Measurements from ENCODE around the gene RYR2. TPM values are rescaled to one million over a fixed set of nuclear protein-coding genes. Genes with fewer than 3 reads are reported as not detected.

The RYR2 gene
- polyA plus RNA-seq, 1 experiment, result not detected

GRCh38 chr1:237226177-237226944 lies 184.4 kb downstream of the RYR2 start:
- ChIA-PET POLR2A (no interaction called here), CTCF (no interaction called here)
- Histone ChIP-seq H3K4me3 (ENCODE audit: low read depth, low read length) (no peak overlapping the region), H3K36me3 (ENCODE audit: control insufficient read depth, insufficient read depth, low read length) (no peaks in the 10 kb centered on the region), H3K27me3 (ENCODE audit: control insufficient read depth, insufficient read depth, low read length) (no peaks in the 10 kb centered on the region)
- no peak for DNase-seq (ENCODE audit: low read depth)
- TF ChIP-seq CTCF (IDR thresholded peaks at IDR 0.05; ENCODE audit: insufficient read depth, low read depth, low read length), result no peak

GRCh38 chr1:237227476-237227875 lies 185.5 kb downstream of the RYR2 start:
- Histone ChIP-seq H3K36me3 (ENCODE audit: control insufficient read depth, insufficient read depth, low read length) (no peaks in the 10 kb centered on the region), H3K27me3 (ENCODE audit: control insufficient read depth, insufficient read depth, low read length) (no peaks in the 10 kb centered on the region), H3K4me3 (ENCODE audit: low read depth, low read length) (no peak overlapping the region)
- CTCF ChIA-PET, result interaction anchor here (0.7 kb wide), 1 partner anchor 159 kb away, joined by 3 read pairs; no protein-coding TSS in a partner anchor
- TF ChIP-seq CTCF (IDR thresholded peaks at IDR 0.05; ENCODE audit: insufficient read depth, low read depth, low read length), result no peak
- POLR2A ChIA-PET, result no interaction called here
- DNase-seq (ENCODE audit: low read depth), result no peak

- no peak overlapping the region for H3K4me3 ChIP-seq (ENCODE audit: low read depth, low read length)
- DNase-seq (ENCODE audit: low read depth), result no peak
- POLR2A ChIA-PET, result no interaction called here
- no peak for TF ChIP-seq CTCF (IDR thresholded peaks at IDR 0.05; ENCODE audit: insufficient read depth, low read depth, low read length)
- H3K36me3 ChIP-seq (ENCODE audit: control insufficient read depth, insufficient read depth, low read length), result no peaks in the 10 kb centered on the region
- CTCF ChIA-PET, result no interaction called here
- H3K27me3 ChIP-seq (ENCODE audit: control insufficient read depth, insufficient read depth, low read length), result no peaks in the 10 kb centered on the region
Measured at GRCh38 chr1:237228421-237228820, 186.4 kb downstream of the RYR2 start.

- POLR2A ChIA-PET, result no interaction called here
Measured at GRCh38 chr1:237229333-237229732, 187.3 kb downstream of the RYR2 start.

GRCh38 chr1:237232501-237232900 lies 190.5 kb downstream of the RYR2 start:
- TF ChIP-seq CTCF (IDR thresholded peaks at IDR 0.05; ENCODE audit: insufficient read depth, low read depth, low read length), result no peak
- DNase-seq (ENCODE audit: low read depth), result no peak
- ChIA-PET CTCF (no interaction called here), POLR2A (no interaction called here)
- Histone ChIP-seq H3K27me3 (ENCODE audit: control insufficient read depth, insufficient read depth, low read length) (no peaks in the 10 kb centered on the region), H3K4me3 (ENCODE audit: low read depth, low read length) (no peak overlapping the region), H3K36me3 (ENCODE audit: control insufficient read depth, insufficient read depth, low read length) (no peaks in the 10 kb centered on the region)

More at GRCh38 chr1:237229333-237229732, 187.3 kb downstream of the RYR2 start:
- H3K36me3 ChIP-seq (ENCODE audit: control insufficient read depth, insufficient read depth, low read length), result no peaks in the 10 kb centered on the region
- no peaks in the 10 kb centered on the region for H3K27me3 ChIP-seq (ENCODE audit: control insufficient read depth, insufficient read depth, low read length)
- DNase-seq (ENCODE audit: low read depth), result no peak
- TF ChIP-seq CTCF (IDR thresholded peaks at IDR 0.05; ENCODE audit: insufficient read depth, low read depth, low read length), result no peak
- H3K4me3 ChIP-seq (ENCODE audit: low read depth, low read length), result no peak overlapping the region
- CTCF ChIA-PET, result no interaction called here

Measured in BJ (cell line).